Stimulated activated naive CD8-positive, alpha-beta T cell treated with anti-CD3 and anti-CD28 coated beads, Interleukin-15, amount 100 ng/mL, for 72 hours (primary cell): Measurements from ENCODE around the gene BRD7.
A peak's percentile ranks its signal among the peaks of the same experiment; 100 is the strongest.

Experiments used
- ATAC-seq: fragments of 150-1000 bp; cut with Tn5 transposase; 2 replicates; pipeline ENCODE4 v1.10.0; 2021; ENCODE audit warnings: mild to moderate bottlenecking, moderate library complexity
- DNase-seq, 2 donors: peaks; one replicate each; pipeline ENCODE4 v3.0.0; 2021 to 2022
- H3K27ac Mint-ChIP-seq, 2 donors: one replicate each; pipeline ENCODE4 v1.8.0; 2022; ENCODE audit warnings: mild to moderate bottlenecking in 2 of 2, mixed read lengths in 2 of 2, moderate library complexity in 2 of 2
- H3K27me3 Mint-ChIP-seq: one replicate; pipeline ENCODE4 v1.8.0; 2022; ENCODE audit warnings: mixed read lengths
- H3K4me1 Mint-ChIP-seq: one replicate; pipeline ENCODE4 v1.8.0; 2022; ENCODE audit warnings: mild to moderate bottlenecking, mixed read lengths
- H3K4me3 Mint-ChIP-seq, 2 donors: one replicate each; pipeline ENCODE4 v1.8.0; 2022; ENCODE audit warnings: mild to moderate bottlenecking in 2 of 2, mixed read lengths in 2 of 2, moderate library complexity in 1 of 2
- H3K9me3 Mint-ChIP-seq, 2 donors: one replicate each; pipeline ENCODE4 v1.8.0; 2022; ENCODE audit warnings: mixed read lengths in 2 of 2

The BRD7 gene

GRCh38 chr16:50373345-50373701 lies 4.5 kb upstream of the BRD7 start:
- Mint-ChIP-seq H3K9me3 (no peaks in the 10 kb centered on the region), H3K27me3 (no peaks in the 10 kb centered on the region), H3K4me1 (peaks cover 11% of the 10 kb centered on the region), H3K4me3 (no peak overlapping the region), H3K27ac (no peak overlapping the region)
- ATAC-seq (no peak), DNase-seq (no peak)

GRCh38 chr16:50372611-50373344 lies 4.0 kb upstream of the BRD7 start:
- Mint-ChIP-seq H3K27me3 (no peaks in the 10 kb centered on the region), H3K4me1 (peaks cover 17% of the 10 kb centered on the region), H3K4me3 (no peak overlapping the region), H3K9me3 (no peaks in the 10 kb centered on the region), H3K27ac (no peak overlapping the region)
- ATAC-seq: no peak
- DNase-seq: no peak

- Mint-ChIP-seq H3K4me3 (no peak overlapping the region), H3K27me3 (no peaks in the 10 kb centered on the region), H3K27ac (no peak overlapping the region), H3K4me1 (peaks cover 23% of the 10 kb centered on the region), H3K9me3 (no peaks in the 10 kb centered on the region)
- DNase-seq (no peak), ATAC-seq (no peak)
Measured at GRCh38 chr16:50371936-50372595, 3.3 kb upstream of the BRD7 start.

- H3K9me3 Mint-ChIP-seq: no peaks in the 10 kb centered on the region
- DNase-seq: no peak
- H3K27ac Mint-ChIP-seq: no peak overlapping the region
- H3K27me3 Mint-ChIP-seq: no peaks in the 10 kb centered on the region
- no peak overlapping the region for H3K4me3 Mint-ChIP-seq
- peaks cover 25% of the 10 kb centered on the region for H3K4me1 Mint-ChIP-seq
- ATAC-seq: no peak
Measured at GRCh38 chr16:50371036-50371716, 2.4 kb upstream of the BRD7 start.

GRCh38 chr16:50369133-50369804 lies 481 bp upstream of the BRD7 start:
- peaks cover 44% of the 10 kb centered on the region for H3K4me1 Mint-ChIP-seq
- H3K4me3 Mint-ChIP-seq: peak overlapping the region; percentile 80 to 95
- no peaks in the 10 kb centered on the region for H3K27me3 Mint-ChIP-seq
- no peak for ATAC-seq
- no peaks in the 10 kb centered on the region for H3K9me3 Mint-ChIP-seq
- no peak for DNase-seq
- peak overlapping the region; percentile 0 to 97 for H3K27ac Mint-ChIP-seq

GRCh38 chr16:50367777-50368409 lies 895 bp downstream of the BRD7 start:
- Mint-ChIP-seq H3K4me1 (peaks cover 48% of the 10 kb centered on the region), H3K4me3 (peak overlapping the region; percentile 86 to 90), H3K27me3 (no peaks in the 10 kb centered on the region), H3K9me3 (no peaks in the 10 kb centered on the region), H3K27ac (peak overlapping the region; percentile 81 to 90)
- no peak for ATAC-seq
- no peak for DNase-seq

GRCh38 chr16:50365791-50366575 lies 2.8 kb downstream of the BRD7 start:
- Mint-ChIP-seq H3K27ac (no peak overlapping the region), H3K27me3 (no peaks in the 10 kb centered on the region), H3K4me1 (peaks cover 55% of the 10 kb centered on the region), H3K4me3 (peak overlapping the region; percentile 0 to 52), H3K9me3 (no peaks in the 10 kb centered on the region)
- ATAC-seq (no peak), DNase-seq (no peak)

- ATAC-seq (no peak), DNase-seq (no peak)
- Mint-ChIP-seq H3K4me1 (peaks cover 66% of the 10 kb centered on the region), H3K4me3 (no peak overlapping the region), H3K9me3 (no peaks in the 10 kb centered on the region), H3K27me3 (no peaks in the 10 kb centered on the region), H3K27ac (no peak overlapping the region)
Measured at GRCh38 chr16:50363656-50364055, 5.1 kb downstream of the BRD7 start.

GRCh38 chr16:50360779-50361178 lies 8.0 kb downstream of the BRD7 start:
- DNase-seq (no peak), ATAC-seq (no peak)
- Mint-ChIP-seq H3K9me3 (no peaks in the 10 kb centered on the region), H3K27ac (peak overlapping the region in 1 of 2 donors; percentile 51), H3K27me3 (no peaks in the 10 kb centered on the region), H3K4me3 (no peak overlapping the region), H3K4me1 (peaks cover 48% of the 10 kb centered on the region)

GRCh38 chr16:50360033-50360778 lies 8.6 kb downstream of the BRD7 start:
- ATAC-seq: no peak
- no peak overlapping the region for H3K4me3 Mint-ChIP-seq
- H3K27ac Mint-ChIP-seq: peak overlapping the region in 1 of 2 donors; percentile 51
- no peaks in the 10 kb centered on the region for H3K27me3 Mint-ChIP-seq
- DNase-seq: no peak
- no peaks in the 10 kb centered on the region for H3K9me3 Mint-ChIP-seq
- peaks cover 45% of the 10 kb centered on the region for H3K4me1 Mint-ChIP-seq

GRCh38 chr16:50359626-50360025 lies 9.2 kb downstream of the BRD7 start:
- Mint-ChIP-seq H3K27me3 (no peaks in the 10 kb centered on the region), H3K4me3 (no peak overlapping the region), H3K9me3 (no peaks in the 10 kb centered on the region), H3K4me1 (peaks cover 44% of the 10 kb centered on the region), H3K27ac (peak overlapping the region; percentile 11 to 89)
- no peak for DNase-seq
- no peak for ATAC-seq

GRCh38 chr16:50354629-50355456 lies 13.9 kb downstream of the BRD7 start:
- DNase-seq: no peak
- Mint-ChIP-seq H3K9me3 (no peaks in the 10 kb centered on the region), H3K27ac (peak overlapping the region in 1 of 2 donors; percentile 76), H3K4me1 (peaks cover 20% of the 10 kb centered on the region), H3K27me3 (no peaks in the 10 kb centered on the region), H3K4me3 (no peak overlapping the region)
- ATAC-seq: no peak

- Mint-ChIP-seq H3K9me3 (peaks cover 5 to 6% of the 10 kb centered on the region in 2 donors), H3K4me3 (no peak overlapping the region), H3K27ac (no peak overlapping the region), H3K27me3 (no peaks in the 10 kb centered on the region), H3K4me1 (peaks cover 12% of the 10 kb centered on the region)
- ATAC-seq (no peak), DNase-seq (no peak)
Measured at GRCh38 chr16:50354082-50354481, 14.7 kb downstream of the BRD7 start.
